Skeletal muscle tissue (tissue), 4 donors: ENCODE results near the gene PIM3. TPM values are rescaled to one million over a fixed set of nuclear protein-coding genes. Genes with fewer than 3 reads are reported as not detected.

Source experiments
- H3K27ac ChIP-seq: one replicate; pipeline ENCODE4 v1.7.0; 2013; ENCODE audit warnings: mild to moderate bottlenecking, low read depth, low read length, inconsistent platforms
- H3K27me3 ChIP-seq, 3 donors: one replicate each; pipeline ENCODE4 v1.7.0; 2013; ENCODE audit warnings: low read length in 3 of 3; ENCODE audit not compliant: control insufficient read depth in 3 of 3, insufficient read depth in 3 of 3
- H3K36me3 ChIP-seq, 3 donors: one replicate each; pipeline ENCODE4 v1.7.0; 2013; ENCODE audit warnings: low read length in 3 of 3; ENCODE audit not compliant: control insufficient read depth in 3 of 3, insufficient read depth in 3 of 3
- H3K4me1 ChIP-seq, 3 donors: one replicate each; pipeline ENCODE4 v1.7.0; 2013; ENCODE audit warnings: low read length in 3 of 3, mild to moderate bottlenecking in 3 of 3; ENCODE audit not compliant: control insufficient read depth in 3 of 3, insufficient read depth in 3 of 3
- H3K4me3 ChIP-seq, 3 donors: one replicate each; pipeline ENCODE4 v1.7.0; 2013; ENCODE audit warnings: low read length in 3 of 3
- H3K9ac ChIP-seq, 3 donors: one replicate each; pipeline ENCODE4 v1.7.0; 2013; ENCODE audit warnings: low read length in 3 of 3, mild to moderate bottlenecking in 3 of 3, moderate library complexity in 2 of 3, low read depth in 1 of 3
- H3K9me3 ChIP-seq, 3 donors: one replicate each; pipeline ENCODE4 v1.7.0; 2013; ENCODE audit warnings: low read length in 3 of 3; ENCODE audit not compliant: control insufficient read depth in 3 of 3
- total RNA-seq: library from RNA; depleted of rRNA; stranded (reverse); fragments of >200 nt; gene quantifications from one replicate; pipeline ENCODE4 v1.2.3, GENCODE V29; 2014
- donor health status: Osteomylitis.

Gene PIM3
- total RNA-seq, 1 donor from 2014 or later = 14.6 TPM

DNA sequence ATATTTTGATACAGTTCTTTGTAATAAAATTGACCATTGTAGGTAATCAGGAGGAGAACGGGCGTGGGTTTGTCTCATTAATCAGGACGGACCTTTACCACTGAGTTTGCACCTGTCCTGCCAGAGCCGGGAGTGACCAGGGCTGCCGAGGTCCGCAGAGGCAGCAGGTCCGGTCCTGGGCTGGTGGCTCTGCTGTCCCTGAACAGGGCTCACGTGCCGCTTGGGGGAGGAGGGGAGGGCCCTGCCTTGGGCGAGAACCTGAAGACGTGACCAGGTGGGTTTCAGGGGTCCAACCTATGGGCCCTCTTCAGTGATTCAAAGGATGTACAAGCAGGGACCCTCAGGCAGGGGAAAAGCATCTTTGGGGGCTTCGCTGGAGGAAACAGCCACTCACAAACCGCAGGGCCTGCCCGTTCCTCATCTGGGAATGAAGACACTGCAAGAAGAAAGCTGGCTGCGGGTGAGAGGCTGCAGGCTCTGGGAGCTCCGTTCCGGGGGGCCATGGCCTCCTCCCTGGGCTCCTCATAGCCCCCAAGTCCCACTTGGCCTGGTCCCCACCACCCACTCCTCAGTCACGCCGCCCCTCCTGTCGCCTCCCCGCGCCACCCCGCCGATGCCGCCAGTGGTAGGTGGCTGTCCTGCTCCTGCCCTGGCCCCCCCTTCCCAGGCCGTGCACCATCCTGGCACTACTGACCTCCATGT lies 32.9 kb upstream of the PIM3 start:
- no peak overlapping the region for H3K4me3 ChIP-seq
- peaks cover 0 to 4% (median 0%) of the 10 kb centered on the region in 3 donors for H3K27me3 ChIP-seq
- no peaks in the 10 kb centered on the region for H3K9me3 ChIP-seq
- peaks cover 11 to 24% (median 23%) of the 10 kb centered on the region in 3 donors for H3K4me1 ChIP-seq
- H3K9ac ChIP-seq = no peak overlapping the region
- H3K27ac ChIP-seq = no peak overlapping the region
- peaks cover 3 to 16% (median 10%) of the 10 kb centered on the region in 3 donors for H3K36me3 ChIP-seq

- Histone ChIP-seq H3K27me3 (peaks cover 0 to 4% (median 0%) of the 10 kb centered on the region in 3 donors), H3K9ac (no peak overlapping the region), H3K9me3 (no peaks in the 10 kb centered on the region), H3K4me3 (no peak overlapping the region), H3K27ac (no peak overlapping the region), H3K36me3 (peaks cover 3 to 16% (median 9%) of the 10 kb centered on the region in 3 donors), H3K4me1 (peaks cover 14 to 28% (median 28%) of the 10 kb centered on the region in 3 donors)
Measured at GRCh38 chr22:49928185-49928495, 32.4 kb upstream of the PIM3 start.

- Histone ChIP-seq H3K9ac (no peak overlapping the region), H3K36me3 (peaks cover 3 to 16% (median 6%) of the 10 kb centered on the region in 3 donors), H3K4me1 (peaks cover 20 to 34% (median 33%) of the 10 kb centered on the region in 3 donors)
Measured at GRCh38 chr22:49928555-49929210, 31.9 kb upstream of the PIM3 start.

GRCh38 chr22:49929211-49929979 lies 31.2 kb upstream of the PIM3 start:
- H3K4me1 ChIP-seq = peaks cover 27 to 41% (median 40%) of the 10 kb centered on the region in 3 donors
- peaks cover 0 to 4% (median 0%) of the 10 kb centered on the region in 3 donors for H3K27me3 ChIP-seq
- H3K9ac ChIP-seq = peak overlapping the region in 1 of 3 donors; percentile 66

More at GRCh38 chr22:49928555-49929210, 31.9 kb upstream of the PIM3 start:
- Histone ChIP-seq H3K27me3 (peaks cover 0 to 4% (median 0%) of the 10 kb centered on the region in 3 donors), H3K27ac (no peak overlapping the region), H3K4me3 (no peak overlapping the region), H3K9me3 (no peaks in the 10 kb centered on the region)

DNA sequence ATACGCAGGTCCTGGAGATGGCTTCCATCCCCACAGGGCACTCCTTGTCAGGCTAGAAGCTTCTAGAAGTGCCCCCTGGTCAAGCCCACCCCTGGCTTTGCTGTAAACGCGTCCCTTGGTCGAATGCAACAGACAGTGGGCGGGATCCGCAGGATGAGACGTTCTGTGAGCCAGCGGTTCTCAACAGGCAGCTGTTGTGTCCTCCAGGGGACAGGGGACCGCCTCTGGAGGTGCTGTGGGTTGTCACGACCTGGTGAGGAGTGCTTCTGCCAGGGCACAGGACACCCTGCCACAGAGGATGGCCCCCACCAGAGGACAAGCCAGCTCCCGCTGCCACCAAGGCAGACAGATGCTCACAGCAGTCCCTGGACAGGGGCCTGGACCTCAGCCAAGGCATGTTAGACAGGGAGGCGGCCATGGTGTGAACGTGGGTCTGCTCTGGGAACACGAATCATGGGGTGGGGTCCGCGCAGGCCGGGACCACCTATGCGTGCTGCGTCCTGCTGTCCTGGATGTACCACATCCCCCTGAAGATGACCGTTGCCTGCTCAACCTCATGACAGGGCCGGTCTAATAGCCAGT lies 30.5 kb upstream of the PIM3 start:
- peak overlapping the region in 1 of 3 donors; percentile 66 for H3K9ac ChIP-seq
- H3K4me3 ChIP-seq = no peak overlapping the region
- H3K4me1 ChIP-seq = peaks cover 28 to 46% (median 41%) of the 10 kb centered on the region in 3 donors
- peaks cover 3 to 7% (median 4%) of the 10 kb centered on the region in 3 donors for H3K36me3 ChIP-seq
- H3K27ac ChIP-seq = no peak overlapping the region
- H3K9me3 ChIP-seq = no peaks in the 10 kb centered on the region
- H3K27me3 ChIP-seq = peaks cover 0 to 4% (median 0%) of the 10 kb centered on the region in 3 donors

More at GRCh38 chr22:49929211-49929979, 31.2 kb upstream of the PIM3 start:
- H3K27ac ChIP-seq = no peak overlapping the region
- no peak overlapping the region for H3K4me3 ChIP-seq
- H3K9me3 ChIP-seq = no peaks in the 10 kb centered on the region
- peaks cover 3 to 9% (median 5%) of the 10 kb centered on the region in 3 donors for H3K36me3 ChIP-seq

- peak overlapping the region in 1 of 3 donors; percentile 66 for H3K9ac ChIP-seq
- peak overlapping the region in 1 of 3 donors; percentile 35 for H3K4me3 ChIP-seq
- peaks cover 2 to 3% (median 3%) of the 10 kb centered on the region in 3 donors for H3K36me3 ChIP-seq
- H3K27ac ChIP-seq = no peak overlapping the region
- peaks cover 28 to 46% (median 41%) of the 10 kb centered on the region in 3 donors for H3K4me1 ChIP-seq
- no peaks in the 10 kb centered on the region for H3K9me3 ChIP-seq
- peaks cover 0 to 4% (median 0%) of the 10 kb centered on the region in 3 donors for H3K27me3 ChIP-seq
Measured at GRCh38 chr22:49930596-49931412, 29.8 kb upstream of the PIM3 start.

DNA sequence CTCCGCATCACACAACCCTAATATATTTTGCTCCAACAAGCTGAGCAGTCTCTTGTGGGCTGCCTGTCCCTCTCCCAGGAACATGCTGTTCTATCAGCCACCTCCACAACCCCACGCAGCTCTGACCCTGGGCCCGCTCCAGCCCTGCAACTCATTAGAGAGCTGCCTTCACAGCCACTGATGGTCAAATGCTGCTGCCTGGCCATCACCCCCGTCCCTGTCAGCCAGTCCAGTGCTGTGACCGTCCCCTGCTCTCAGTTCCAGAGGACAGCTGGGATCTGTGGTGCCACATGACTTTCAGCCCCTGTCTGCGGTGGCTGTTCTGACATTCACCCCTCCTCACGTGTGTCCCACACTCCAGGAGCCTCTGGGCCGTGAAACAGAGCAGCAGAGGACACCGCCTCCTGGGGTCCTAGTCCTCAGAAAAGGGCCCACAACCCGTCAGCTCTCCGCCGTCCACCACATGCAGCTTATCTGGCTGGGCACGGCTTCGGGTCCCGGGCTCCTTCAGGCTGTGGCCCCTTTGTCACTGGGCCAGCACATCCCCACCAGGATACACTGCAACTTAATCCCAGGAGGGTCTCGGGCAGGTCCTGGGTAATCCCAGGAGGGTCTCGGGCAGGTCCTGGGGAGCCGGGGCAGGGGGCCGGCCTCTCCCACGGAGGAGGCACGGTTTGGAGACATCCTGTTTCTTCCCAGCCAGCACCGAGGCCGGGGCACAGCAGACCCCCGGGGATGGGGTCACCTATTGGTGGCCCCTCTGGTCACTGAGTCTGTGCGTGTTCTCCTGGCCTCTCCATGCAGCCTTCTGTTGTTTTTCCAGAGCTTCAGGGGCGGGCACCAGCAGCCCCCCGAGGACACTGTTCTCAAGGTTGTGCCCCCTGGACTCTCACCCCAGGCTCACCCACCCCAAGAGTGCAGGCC lies 27.1 kb upstream of the PIM3 start:
- peak overlapping the region; percentile 4 to 79 (median 77) for H3K4me3 ChIP-seq
- peaks cover 0 to 4% (median 0%) of the 10 kb centered on the region in 3 donors for H3K27me3 ChIP-seq
- peak overlapping the region; percentile 96 for H3K27ac ChIP-seq
- peak overlapping the region; percentile 83 to 95 (median 90) for H3K9ac ChIP-seq
- H3K9me3 ChIP-seq = no peaks in the 10 kb centered on the region
- H3K4me1 ChIP-seq = peaks cover 49 to 68% (median 61%) of the 10 kb centered on the region in 3 donors
- H3K36me3 ChIP-seq = no peaks in the 10 kb centered on the region

DNA sequence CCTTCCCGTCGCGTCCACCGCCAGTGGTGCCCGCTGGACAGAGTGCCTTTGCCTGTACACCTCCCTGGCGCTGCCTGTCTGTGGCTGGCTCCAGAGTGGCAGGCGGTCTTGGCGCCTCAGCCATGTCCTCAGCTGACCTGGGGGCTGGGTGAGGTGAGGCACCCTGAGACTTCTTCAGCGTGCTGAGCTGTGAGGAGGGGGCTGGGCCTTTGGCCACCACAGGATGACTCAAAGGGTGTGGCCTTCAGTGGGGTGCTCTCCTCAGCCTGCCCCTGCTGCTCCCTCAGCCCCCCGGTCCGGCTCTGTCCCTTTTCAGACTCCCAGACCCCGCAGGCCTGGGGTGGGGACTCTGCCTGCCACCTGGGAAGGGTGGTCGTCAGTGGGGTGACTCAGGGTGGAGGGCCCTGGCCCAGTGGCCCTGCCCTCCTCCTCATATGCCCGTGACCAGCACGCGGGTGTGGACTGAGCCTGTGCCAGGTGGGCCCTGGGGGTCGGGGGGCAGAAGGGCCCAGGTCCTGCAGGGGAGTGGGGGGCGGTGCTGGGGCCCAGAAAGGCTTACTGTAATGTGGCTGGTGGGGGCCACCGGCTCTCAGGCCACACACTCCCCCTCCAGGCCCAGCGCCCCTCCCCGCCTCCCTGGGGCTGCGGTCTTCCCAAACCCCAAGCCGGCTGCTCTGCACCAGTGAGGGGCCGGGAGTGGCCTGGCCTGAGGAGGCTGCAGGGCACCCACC lies 26.2 kb upstream of the PIM3 start:
- Histone ChIP-seq H3K9ac (peak overlapping the region; percentile 83 to 95 (median 90)), H3K27me3 (no peaks in the 10 kb centered on the region), H3K27ac (peak overlapping the region; percentile 96), H3K9me3 (no peaks in the 10 kb centered on the region), H3K4me1 (peaks cover 50 to 73% (median 66%) of the 10 kb centered on the region in 3 donors), H3K36me3 (no peaks in the 10 kb centered on the region), H3K4me3 (peak overlapping the region; percentile 63 to 79 (median 77))
